ENCODE results near the gene REPIN1. TPM values are rescaled to one million over a fixed set of nuclear protein-coding genes. Genes with fewer than 3 reads are reported as not detected.

The REPIN1 gene
- polyA plus RNA-seq, 3 donors, result 76.5 to 84.8 (median 79.6) TPM

- DNase-seq (ENCODE audit: low read depth in 3 of 3, low spot score in 2 of 3), result no peak
Measured at GRCh38 chr7:150420242-150420641, 51.6 kb downstream of the REPIN1 start.

- DNase-seq (ENCODE audit: low read depth in 3 of 3, low spot score in 2 of 3), result peak in 2 of 3 donors; percentile 75 to 77
Measured at GRCh38 chr7:150420987-150421674, 52.5 kb downstream of the REPIN1 start.

GRCh38 chr7:150421831-150422230 lies 53.2 kb downstream of the REPIN1 start:
- no peak for DNase-seq (ENCODE audit: low read depth in 3 of 3, low spot score in 2 of 3)

Other genes with a start within 250 kb of the REPIN1 start
- 10 to 100 TPM; 19.8 to 27.1 (median 23.0) TPM for gene LRRC61, start 45.5 kb upstream of the REPIN1 start, polyA plus RNA-seq (ENCODE audit: insufficient read length in 3 of 3)
- gene ACTR3C, start 45.3 kb upstream of the REPIN1 start, polyA plus RNA-seq (ENCODE audit: insufficient read length in 3 of 3), result 10 to 100 TPM in 2 of 3 donors, 1 to 10 TPM in 1; 8.9 to 10.5 (median 10.4) TPM
- gene RARRES2, start 27.2 kb upstream of the REPIN1 start, polyA plus RNA-seq (ENCODE audit: insufficient read length in 3 of 3), result 10 to 100 TPM; 39.2 to 49.2 (median 40.8) TPM
- gene ZNF775, start 10.5 kb downstream of the REPIN1 start, polyA plus RNA-seq (ENCODE audit: insufficient read length in 3 of 3), result 1 to 10 TPM; 3.6 to 4.1 (median 4.1) TPM
- gene GIMAP8, start 81.8 kb downstream of the REPIN1 start, polyA plus RNA-seq (ENCODE audit: insufficient read length in 3 of 3), result 10 to 100 TPM in 1 of 3 donors, 1 to 10 TPM in 2; 8.2 to 11.3 (median 9.4) TPM
- gene GIMAP7, start 146.1 kb downstream of the REPIN1 start, polyA plus RNA-seq (ENCODE audit: insufficient read length in 3 of 3), result 10 to 100 TPM; 19.2 to 20.2 (median 20.1) TPM
- gene GIMAP4, start 198.6 kb downstream of the REPIN1 start, polyA plus RNA-seq (ENCODE audit: insufficient read length in 3 of 3), result 10 to 100 TPM; 27.7 to 33.5 (median 27.8) TPM